HG02798 (cell line): ENCODE data around the gene CFAP97D1.
A peak's percentile ranks its signal among the peaks of the same experiment; 100 is the strongest.

ENCODE experiments used
- ATAC-seq: cut with Tn5 transposase; IDR thresholded peaks from one replicate; pipeline ENCODE4 v1.9.1; 2021; ENCODE audit warnings: mild to moderate bottlenecking; ENCODE audit not compliant: unreplicated experiment, poor library complexity

CFAP97D1 gene

GRCh38 chr17:43780135-43780534 lies at the start of gene CFAP97D1:
CFAP97D1 (plus strand) TSS chr17:43780435; CDS start chr17:43780463, 28 bp downstream.
- no peak for ATAC-seq

GRCh38 chr17:43732958-43733357 lies 47.3 kb upstream of the CFAP97D1 start:
- no peak for ATAC-seq

- no peak for ATAC-seq
These were observed 46.3 kb upstream of the CFAP97D1 start for GRCh38 chr17:43733956-43734355.

DNA sequence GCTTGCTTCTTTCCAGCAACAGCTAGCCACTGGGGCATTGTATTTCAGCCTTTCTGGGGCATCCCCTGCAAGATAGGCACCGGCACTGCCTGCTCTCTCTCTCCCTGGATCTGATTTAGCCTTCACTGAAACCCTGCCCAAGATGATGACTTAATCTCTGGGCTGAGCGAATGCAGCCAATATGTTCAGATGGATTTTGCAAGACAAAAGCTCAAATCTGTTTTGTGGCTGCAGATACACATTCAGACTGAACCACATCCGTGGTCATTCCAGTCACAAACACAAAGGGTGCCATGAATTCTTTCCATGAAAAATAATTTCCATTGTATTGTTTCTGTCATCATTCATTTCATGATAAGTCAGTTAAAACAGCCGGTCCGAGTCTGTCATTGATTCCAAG lies 45.9 kb upstream of the CFAP97D1 start:
- ATAC-seq: no peak

DNA sequence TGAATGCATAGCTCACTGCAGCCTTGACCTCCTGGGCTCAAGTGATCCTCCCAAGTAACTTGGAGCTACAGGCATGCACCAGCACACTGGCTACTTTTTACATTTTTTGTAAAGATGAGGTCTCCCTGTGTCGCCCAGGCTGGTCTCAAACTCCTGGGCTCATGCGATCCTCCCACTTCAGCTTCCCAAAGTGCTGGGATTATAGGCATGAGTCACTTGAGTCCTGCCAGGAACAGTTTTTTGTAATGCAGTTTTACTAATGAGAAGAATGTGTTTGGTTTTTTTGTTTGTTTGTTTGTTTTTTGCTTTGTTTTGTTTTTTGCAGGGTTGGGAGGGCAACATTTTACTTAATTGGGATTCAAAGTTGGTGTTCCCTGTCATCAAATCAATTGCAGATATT lies 43.8 kb upstream of the CFAP97D1 start:
- no peak for ATAC-seq

- no peak for ATAC-seq
These were observed 42.5 kb upstream of the CFAP97D1 start for GRCh38 chr17:43737722-43738121.

DNA sequence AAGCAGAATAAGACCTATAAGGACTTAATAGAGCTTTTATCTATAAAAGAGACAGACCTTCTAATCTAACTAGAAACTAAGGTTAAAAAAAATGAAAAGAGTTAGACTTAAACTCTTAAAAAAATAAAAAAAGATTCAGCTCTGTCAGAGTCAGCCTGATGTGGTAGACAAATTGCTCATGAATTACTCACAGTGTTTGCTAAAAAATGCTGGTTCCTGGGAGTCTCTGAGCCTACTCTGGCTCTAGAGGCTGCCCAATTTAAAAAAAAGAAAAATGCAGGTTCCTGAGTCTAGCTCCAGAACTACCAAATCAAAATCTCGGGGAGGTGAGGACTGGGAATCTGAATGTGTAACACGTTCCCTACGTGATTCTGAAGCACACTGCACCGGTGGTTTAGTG lies 39.7 kb upstream of the CFAP97D1 start:
- ATAC-seq: no peak

- no peak for ATAC-seq
These were observed 38.6 kb upstream of the CFAP97D1 start for GRCh38 chr17:43741636-43742035.

DNA sequence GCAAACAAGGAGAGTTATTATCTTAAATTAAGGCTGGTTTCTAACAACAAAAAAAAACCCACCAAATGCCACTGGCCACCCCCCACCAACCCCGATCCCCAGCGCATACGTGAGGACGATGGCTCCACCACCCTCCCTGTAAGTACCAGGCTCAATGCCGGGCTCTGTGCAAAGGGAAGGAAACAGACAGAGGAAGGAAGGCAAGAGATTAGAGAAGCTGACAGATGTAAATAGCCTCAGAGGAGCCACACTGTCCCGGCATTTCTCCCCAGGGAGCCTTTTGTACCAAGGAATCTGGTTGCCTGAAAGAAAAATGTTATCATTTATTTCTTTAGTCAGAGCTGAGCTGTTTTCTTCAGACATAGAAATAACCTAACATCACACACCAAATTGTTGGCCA lies 34.7 kb upstream of the CFAP97D1 start:
- no peak for ATAC-seq

- ATAC-seq: no peak
These were observed 30.1 kb upstream of the CFAP97D1 start for GRCh38 chr17:43750153-43750552.

GRCh38 chr17:43753493-43754129 lies 26.6 kb upstream of the CFAP97D1 start:
- ATAC-seq: no peak

GRCh38 chr17:43754947-43755346 lies 25.3 kb upstream of the CFAP97D1 start:
- ATAC-seq: no peak

- ATAC-seq: no peak
These were observed 24.8 kb upstream of the CFAP97D1 start for GRCh38 chr17:43755389-43755875.

- ATAC-seq: no peak
These were observed 24.0 kb upstream of the CFAP97D1 start for GRCh38 chr17:43756201-43756600.

- no peak for ATAC-seq
These were observed 23.0 kb upstream of the CFAP97D1 start for GRCh38 chr17:43757171-43757660.

DNA sequence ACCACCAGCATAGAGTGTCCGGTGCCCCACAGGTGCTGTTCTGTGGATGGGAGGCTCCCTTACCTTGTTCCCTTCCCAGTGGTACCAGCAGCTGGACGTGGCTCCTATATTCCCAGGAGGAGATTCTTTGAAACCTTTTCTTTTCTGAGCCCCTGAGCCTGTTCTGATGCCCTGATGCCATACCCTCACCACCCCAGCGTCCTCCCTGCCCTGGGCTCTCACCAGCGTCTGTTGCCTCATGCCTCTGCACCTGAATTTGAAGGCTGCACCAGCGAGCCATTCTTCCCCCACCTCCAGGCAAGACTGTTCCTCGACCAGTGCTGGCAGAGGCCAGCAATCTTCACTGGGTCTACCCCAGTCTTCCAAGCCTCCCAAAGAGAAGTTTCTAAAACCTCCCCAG lies 22.1 kb upstream of the CFAP97D1 start:
- ATAC-seq: no peak

DNA sequence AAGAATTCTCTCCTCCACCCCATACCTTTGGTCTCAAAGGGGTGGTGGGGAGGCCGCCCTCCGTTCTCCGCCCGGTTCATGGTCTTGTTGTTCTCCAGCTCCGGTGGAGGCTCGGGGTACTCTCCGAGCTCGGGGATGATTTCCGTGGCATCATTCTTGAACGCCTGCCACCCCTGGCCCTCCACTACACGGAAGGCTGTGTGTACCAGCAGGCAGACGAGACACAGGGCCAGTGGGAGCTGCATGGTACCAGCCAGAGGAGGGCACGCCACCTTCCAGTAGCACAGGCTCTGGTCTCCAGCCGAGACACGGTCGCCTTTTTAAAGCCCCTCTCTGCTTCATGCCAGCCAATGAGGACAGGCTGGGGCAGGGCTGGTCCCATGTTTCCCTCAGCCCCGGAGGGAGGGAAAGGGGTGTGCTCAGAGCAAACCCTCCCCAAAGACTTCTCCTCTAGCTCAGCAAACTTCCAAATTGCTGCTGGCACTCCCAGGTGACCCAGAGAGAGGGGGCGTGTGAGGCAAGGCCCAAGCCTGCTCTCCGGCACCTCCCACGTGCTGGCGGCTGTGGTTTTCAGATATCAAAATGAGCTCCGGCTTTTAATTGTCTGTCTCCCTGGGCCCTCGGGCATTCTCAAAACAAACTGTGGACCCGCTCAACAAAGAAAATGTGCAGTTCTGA lies 21.6 kb upstream of the CFAP97D1 start, which contains the start of gene SOST:
TSS of gene SOST (minus strand) at position 295 of the 678 bp plus-strand sequence. CDS start at position 245, 50 bp downstream.
- no peak for ATAC-seq

- no peak for ATAC-seq
These were observed 20.4 kb upstream of the CFAP97D1 start for GRCh38 chr17:43759836-43760235.

DNA sequence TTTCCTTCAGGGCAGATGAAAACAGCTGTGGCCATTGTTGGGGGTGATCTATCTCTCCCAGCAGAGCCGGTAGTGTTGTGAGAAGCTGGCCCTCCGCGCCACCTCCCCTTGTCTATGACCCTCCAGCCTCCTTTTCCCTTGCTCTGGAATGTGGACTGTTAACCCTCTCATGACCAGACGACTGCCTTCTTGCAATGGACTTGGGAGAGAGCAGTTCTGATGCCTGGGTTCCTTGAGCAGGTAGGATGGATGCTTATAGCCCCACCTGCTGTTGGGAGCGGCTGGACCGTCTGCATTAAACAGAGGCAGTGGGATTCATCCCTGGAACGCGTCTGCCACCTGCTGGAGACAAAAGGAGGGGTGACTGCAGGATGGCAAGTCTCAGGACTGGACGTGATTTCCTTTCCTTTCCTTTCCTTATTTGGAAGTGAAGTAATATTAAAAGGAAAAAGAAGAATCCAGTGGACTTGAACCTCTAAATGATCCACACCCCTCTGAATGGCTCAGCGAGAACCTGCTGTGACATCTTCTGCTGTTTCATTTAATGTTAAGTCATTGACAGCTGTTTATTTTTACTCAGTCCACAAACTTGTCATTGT lies 19.9 kb upstream of the CFAP97D1 start:
- ATAC-seq: peak; percentile 66

- ATAC-seq: no peak
These were observed 13.7 kb upstream of the CFAP97D1 start for GRCh38 chr17:43766413-43767052.
